ENCODE measurements around the gene ITGAL. TPM values are rescaled to one million over a fixed set of nuclear protein-coding genes. Genes with fewer than 3 reads are reported as not detected.

The ITGAL gene
- total and polyA plus RNA-seq, 2 of the 13 experiments (the other 11 are each of a cell fraction or from before 2014, with no cell fraction given): 0.86 to 1.2 TPM

GRCh38 chr16:30444231-30445148 is 28.1 kb upstream of the ITGAL start (continued):
- TF ChIP-seq, protein P1, sequence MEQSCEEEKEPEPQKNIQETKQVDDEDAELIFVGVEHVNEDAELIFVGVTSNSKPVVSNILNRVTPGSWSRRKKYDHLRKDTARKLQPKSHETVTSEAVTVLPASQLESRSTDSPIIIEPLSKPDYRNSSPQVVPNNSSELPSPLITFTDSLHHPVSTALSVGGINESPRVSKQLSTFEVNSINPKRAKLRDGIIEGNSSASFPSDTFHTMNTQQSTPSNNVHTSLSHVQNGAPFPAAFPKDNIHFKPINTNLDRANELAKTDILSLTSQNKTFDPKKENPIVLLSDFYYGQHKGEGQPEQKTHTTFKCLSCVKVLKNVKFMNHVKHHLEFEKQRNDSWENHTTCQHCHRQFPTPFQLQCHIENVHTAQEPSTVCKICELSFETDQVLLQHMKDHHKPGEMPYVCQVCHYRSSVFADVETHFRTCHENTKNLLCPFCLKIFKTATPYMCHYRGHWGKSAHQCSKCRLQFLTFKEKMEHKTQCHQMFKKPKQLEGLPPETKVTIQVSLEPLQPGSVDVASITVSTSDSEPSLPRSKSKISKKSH (CRISPR knock-in tag; IDR thresholded peaks at IDR 0.05; ENCODE audit: borderline replicate concordance): 0 out of 2 replicates have a peak, but pooled peaks have one; percentile 16
- no peak for TF ChIP-seq HOXD1 (CRISPR knock-in tag; IDR thresholded peaks at IDR 0.05)
- TF ChIP-seq HIC2 (CRISPR knock-in tag; IDR thresholded peaks at IDR 0.05; ENCODE audit: low read depth): no peak
- TF ChIP-seq, protein P2, sequence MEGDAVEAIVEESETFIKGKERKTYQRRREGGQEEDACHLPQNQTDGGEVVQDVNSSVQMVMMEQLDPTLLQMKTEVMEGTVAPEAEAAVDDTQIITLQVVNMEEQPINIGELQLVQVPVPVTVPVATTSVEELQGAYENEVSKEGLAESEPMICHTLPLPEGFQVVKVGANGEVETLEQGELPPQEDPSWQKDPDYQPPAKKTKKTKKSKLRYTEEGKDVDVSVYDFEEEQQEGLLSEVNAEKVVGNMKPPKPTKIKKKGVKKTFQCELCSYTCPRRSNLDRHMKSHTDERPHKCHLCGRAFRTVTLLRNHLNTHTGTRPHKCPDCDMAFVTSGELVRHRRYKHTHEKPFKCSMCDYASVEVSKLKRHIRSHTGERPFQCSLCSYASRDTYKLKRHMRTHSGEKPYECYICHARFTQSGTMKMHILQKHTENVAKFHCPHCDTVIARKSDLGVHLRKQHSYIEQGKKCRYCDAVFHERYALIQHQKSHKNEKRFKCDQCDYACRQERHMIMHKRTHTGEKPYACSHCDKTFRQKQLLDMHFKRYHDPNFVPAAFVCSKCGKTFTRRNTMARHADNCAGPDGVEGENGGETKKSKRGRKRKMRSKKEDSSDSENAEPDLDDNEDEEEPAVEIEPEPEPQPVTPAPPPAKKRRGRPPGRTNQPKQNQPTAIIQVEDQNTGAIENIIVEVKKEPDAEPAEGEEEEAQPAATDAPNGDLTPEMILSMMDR (CRISPR knock-in tag; IDR thresholded peaks at IDR 0.05): no peak
- no peak for TF ChIP-seq ZNF784 (CRISPR knock-in tag; IDR thresholded peaks at IDR 0.05; ENCODE audit: borderline replicate concordance)
- TF ChIP-seq ZBTB4 (CRISPR knock-in tag; IDR thresholded peaks at IDR 0.05; ENCODE audit: borderline replicate concordance): no peak
- peak; percentile 58; the same call in 1 of the 2 replicates for TF ChIP-seq ZNF446 (CRISPR knock-in tag; IDR thresholded peaks at IDR 0.05)
- peak; percentile 32 for TF ChIP-seq SAP130 (CRISPR knock-in tag; IDR thresholded peaks at IDR 0.05; ENCODE audit: low read depth)
- TF ChIP-seq ZBTB3 (CRISPR knock-in tag; IDR thresholded peaks at IDR 0.05; ENCODE audit: borderline replicate concordance, low read depth): 0 out of 2 replicates have a peak, but pooled peaks have one; percentile 55
- TF ChIP-seq ZC3H4 (CRISPR knock-in tag; IDR thresholded peaks at IDR 0.05; ENCODE audit: borderline replicate concordance): 0 out of 2 replicates have a peak, but pooled peaks have one; percentile 19
- TF ChIP-seq GATAD2A (CRISPR knock-in tag; IDR thresholded peaks at IDR 0.05): peak; percentile 8; the same call in 1 of the 2 replicates
- peak; percentile 71; the same call in 1 of the 2 replicates for TF ChIP-seq SSRP1 (CRISPR knock-in tag; IDR thresholded peaks at IDR 0.05)
- no peak for TF ChIP-seq ZNF230 (CRISPR knock-in tag; IDR thresholded peaks at IDR 0.05)
- TF ChIP-seq HOXA9 (CRISPR knock-in tag; IDR thresholded peaks at IDR 0.05; ENCODE audit: borderline replicate concordance): 0 out of 2 replicates have a peak, but pooled peaks have one; percentile 49
- TF ChIP-seq ZNF616 (CRISPR knock-in tag; IDR thresholded peaks at IDR 0.05; ENCODE audit: low read depth): no peak
- 0 out of 2 replicates have a peak, but pooled peaks have one; percentile 24 for TF ChIP-seq KAT7 (CRISPR knock-in tag; IDR thresholded peaks at IDR 0.05; ENCODE audit: borderline replicate concordance)
- TF ChIP-seq YEATS4 (CRISPR knock-in tag; IDR thresholded peaks at IDR 0.05; ENCODE audit: borderline replicate concordance): peak; percentile 6; the same call in 1 of the 2 replicates
- TF ChIP-seq CAMTA2 (CRISPR knock-in tag; IDR thresholded peaks at IDR 0.05; ENCODE audit: borderline replicate concordance): no peak
